ENCODE results near the gene CCDC134.
"Not testable (repeated sequence)": the region's sequence is repeated elsewhere in the genome, so short reads cannot be mapped to it uniquely, and the experiment has no call there.

Gene CCDC134

DNA sequence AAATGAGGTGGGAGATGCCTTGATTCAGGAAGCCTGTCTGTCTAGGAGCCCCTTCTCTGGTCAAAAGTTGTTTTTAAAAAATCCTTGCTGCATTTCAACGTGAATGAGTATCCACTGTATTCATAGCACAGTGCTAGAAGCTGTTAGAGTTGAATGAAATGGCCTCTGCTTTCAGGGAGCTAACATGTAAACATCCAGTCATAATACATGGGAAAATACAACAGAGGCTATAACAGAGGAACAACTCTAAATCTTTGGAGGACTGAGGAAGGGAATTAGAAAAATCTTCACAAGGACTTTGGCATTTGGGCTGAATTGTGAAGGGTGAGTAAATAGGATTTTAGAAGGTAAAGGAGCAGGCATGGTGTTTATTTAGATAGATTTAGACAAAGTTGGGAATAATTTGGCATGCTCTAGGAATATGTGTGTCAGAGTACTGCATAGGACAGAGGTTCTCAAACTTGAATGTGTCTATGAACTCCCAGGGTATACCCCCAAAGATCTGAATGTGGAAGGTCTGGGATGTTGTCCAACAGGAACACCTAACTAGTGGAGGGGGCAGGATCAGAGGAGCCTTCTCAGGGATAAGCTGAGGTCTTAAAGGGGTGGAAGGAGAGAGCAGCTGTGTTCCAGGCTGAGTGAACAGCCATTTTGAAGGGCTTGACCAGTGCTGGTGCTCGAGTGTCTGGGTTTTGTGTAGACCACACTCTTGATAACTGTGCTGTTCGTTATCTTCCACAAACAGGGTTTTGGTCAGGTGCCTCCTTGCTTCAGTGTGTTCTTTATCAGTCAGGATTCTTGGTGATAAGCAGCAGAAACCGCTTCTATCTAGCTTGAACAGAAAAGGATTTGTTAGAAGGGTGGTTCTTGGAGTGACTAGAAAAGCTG, 45.1 kb downstream of the CCDC134 start:
- no peak for DNase-seq

GRCh38 chr22:41846268-41846987, 45.9 kb downstream of the CCDC134 start:
- no peak for DNase-seq

- no peak for DNase-seq
These were observed 46.8 kb downstream of the CCDC134 start for GRCh38 chr22:41847300-41847699.

DNA sequence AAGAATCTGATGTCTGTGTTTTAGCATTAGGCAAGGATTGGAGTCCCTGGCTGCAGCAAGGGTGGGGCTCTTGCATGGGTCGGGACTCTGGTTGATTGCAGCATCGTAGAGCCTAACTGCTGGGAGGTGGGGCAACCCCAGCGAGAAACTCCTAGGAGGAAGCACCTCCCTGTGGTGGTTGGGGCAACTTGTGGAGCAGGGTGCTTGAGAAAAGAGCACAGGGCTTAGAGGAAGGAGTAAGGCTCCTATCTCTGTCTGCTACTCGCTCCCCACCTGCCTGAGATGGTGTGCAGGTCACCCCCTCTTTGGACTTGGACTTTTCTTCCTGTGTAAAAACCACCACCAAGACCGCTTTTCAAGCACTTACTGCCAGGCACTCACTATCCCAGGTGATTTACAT, 48.0 kb downstream of the CCDC134 start:
- DNase-seq = no peak

- DNase-seq = no peak
These were observed 56.0 kb downstream of the CCDC134 start for GRCh38 chr22:41856469-41856868.

DNA sequence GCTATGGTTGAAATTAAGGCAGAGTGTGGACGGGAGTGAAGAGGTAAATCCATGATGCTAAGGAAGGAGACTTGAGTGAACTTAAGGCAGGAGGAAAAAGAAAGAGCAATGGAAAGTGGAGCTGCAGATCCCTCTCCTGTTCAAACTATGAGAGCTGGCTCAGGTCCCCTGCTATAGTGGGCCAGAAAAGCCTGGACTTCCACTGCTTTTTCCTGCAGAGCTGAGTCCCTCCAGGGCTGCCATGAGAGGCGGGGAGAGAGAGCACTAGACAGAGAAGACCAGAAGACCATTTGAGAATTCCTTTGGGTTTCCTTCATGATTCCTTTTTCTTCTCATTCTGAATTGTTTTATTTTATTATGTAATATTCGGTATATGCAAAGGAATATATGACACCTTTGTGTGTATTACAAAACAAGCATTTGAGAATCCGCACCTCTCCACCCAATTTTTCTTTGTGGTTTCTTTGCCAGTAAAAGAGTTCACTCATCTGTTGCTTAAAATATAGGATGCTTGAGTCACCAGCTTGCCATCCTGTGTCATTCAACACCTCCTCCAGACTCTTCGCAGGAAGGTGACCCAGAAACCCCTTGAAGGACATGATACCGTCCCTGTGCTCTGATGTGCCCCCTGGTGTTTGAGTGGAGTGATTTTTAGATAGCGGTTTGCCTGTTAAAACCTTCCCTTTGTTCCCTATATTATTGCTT, 56.8 kb downstream of the CCDC134 start:
- no peak for DNase-seq

GRCh38 chr22:41857860-41858199, 57.4 kb downstream of the CCDC134 start:
- no peak for DNase-seq

DNA sequence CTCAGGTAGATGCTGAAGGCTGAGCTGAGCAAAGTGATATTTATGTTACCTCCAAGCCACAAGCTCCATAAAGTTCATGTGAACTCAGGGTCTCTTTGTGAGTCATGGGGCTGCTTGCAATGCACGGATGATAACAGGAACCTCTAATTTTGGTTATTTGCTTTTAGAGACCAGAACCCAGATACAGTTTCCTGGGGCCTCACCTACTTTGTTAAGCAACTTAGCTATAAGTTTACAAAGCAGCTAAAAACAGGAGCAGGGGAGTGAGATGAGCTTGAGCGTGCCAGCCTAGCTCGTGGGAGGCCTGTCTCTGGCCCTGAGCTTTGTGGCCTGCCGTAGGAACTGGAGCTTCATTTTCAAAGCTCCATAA, 61.7 kb downstream of the CCDC134 start:
- no peak for DNase-seq

- peak; percentile 10 for DNase-seq
These were observed 62.2 kb downstream of the CCDC134 start for GRCh38 chr22:41862530-41863266.

DNA sequence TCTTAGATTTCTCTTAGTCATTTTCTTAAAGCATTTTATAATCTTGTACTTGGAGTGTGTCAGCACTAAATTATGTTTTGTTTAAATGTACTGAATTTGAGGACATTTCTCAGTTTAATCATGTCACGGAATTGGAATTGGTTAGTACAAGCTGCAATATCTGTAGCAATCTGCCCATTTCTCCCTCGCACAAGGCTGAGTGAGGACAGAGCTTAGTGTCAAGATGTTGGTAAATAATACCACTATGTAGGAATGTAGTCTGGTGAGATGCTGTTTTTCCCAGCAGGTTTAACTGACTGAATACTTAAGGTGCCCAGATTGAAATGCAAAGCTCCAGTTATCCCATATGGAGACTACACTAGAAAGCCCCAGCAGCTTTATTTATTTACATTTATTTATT, 63.0 kb downstream of the CCDC134 start:
- no peak for DNase-seq

GRCh38 chr22:41868556-41868955, 68.1 kb downstream of the CCDC134 start:
- no peak for DNase-seq

DNA sequence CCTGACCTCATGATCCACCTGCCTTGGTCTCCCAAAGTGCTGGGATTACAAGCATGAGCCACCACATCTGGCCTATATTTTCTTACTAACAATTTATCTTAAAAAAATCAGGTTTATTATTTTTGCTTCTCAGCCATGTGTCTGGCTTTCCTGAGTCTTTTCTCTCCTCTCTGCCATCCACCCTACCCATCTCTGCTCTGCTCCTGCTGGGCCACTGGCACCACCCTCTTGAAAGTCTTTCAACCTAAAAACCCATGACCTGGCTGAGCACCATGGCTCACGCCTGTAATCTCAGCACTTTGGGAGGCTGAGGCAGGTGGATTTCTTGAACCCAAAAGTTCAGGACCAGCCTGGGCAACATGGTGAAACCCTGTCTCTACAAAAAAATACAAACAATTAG, 69.6 kb downstream of the CCDC134 start:
- not testable (repeated sequence) for DNase-seq

DNA sequence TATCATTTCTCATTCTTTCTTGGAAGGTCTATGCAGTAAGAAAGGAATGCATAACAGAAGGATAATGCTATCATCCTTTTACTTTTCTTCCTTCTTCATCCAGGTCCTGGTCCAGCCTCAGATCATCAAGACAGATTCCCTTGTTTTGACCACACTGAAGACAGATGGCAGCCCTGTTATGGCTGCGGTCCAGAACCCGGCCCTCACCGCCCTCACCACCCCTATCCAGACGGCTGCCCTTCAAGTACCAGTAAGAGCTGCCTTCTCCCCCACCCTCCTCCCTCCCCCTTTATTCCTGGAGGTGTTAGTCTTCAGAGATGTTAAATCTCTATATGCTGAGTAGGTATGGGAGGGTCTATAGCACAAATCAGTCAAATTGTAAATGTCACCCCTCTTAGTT, 70.3 kb downstream of the CCDC134 start:
- DNase-seq = no peak

- no peak for DNase-seq
These were observed 72.9 kb downstream of the CCDC134 start for GRCh38 chr22:41873391-41873790.

DNA sequence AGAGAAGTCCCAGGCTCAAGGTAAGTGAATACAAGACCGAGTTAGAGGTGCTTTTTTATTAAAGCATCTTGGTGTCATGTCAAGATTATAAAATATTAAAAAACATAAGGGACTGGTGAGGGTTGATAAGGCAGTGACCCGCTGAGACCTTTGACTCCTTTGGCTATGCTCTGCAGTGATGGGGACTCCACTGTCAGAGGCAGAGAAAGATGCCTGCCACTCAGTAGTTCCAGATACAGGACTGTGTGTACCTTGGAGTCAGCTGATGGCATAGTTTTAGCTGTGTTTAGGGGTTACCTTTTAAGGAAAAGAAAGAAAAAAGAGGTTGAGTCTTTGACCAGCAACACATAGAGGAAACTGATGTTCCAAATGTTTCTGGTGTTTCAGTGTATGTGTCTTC, 73.6 kb downstream of the CCDC134 start:
- no peak for DNase-seq

DNA sequence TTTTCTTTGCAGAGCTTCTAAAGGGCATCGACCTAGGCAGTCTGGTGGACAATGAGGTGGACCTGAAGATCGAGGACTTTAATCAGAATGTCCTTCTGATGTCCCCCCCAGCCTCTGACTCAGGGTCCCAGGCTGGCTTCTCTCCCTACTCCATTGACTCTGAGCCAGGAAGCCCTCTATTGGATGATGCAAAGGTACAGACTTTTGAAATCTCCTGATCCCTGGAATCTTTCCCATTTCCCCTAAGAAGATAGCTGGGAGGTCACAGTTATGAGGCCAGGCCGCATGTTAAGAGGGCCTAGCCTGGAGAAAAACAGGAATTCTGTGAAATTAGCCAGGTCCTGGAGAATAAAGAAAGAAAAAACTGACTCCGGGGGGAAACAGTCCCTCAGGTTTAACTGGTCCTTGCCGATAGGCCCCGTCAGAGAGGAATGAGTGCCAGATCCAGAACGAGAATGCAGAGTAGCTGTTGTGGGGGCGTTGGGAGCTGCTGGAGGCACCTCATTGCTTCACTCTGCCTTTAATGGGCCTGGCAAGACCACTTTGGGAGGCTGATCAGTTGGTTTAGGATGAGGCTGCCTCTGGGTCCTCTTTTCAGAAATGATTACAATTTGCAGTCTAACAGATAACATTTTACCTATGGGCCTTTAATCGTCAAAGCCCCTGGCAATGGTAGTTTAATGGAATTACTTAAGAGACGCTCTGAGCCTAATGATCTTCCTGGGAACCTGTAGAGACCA, 75.2 kb downstream of the CCDC134 start:
- no peak for DNase-seq

All from midbrain (tissue), 1 donor.